ENCODE measurements around the gene PAPPA2.

- TF ChIP-seq RAD21 (IDR thresholded peaks at IDR 0.05; ENCODE audit: low read depth) (no peak), EP300 (IDR thresholded peaks at IDR 0.05; ENCODE audit: borderline replicate concordance) (no peak), TAF1 (IDR thresholded peaks at IDR 0.05; ENCODE audit: low read depth) (no peak), YY1 (IDR thresholded peaks at IDR 0.05; ENCODE audit: low read depth) (no peak), CEBPB (IDR thresholded peaks at IDR 0.05) (no peak), MAX (IDR thresholded peaks at IDR 0.05) (no peak), NFIC (IDR thresholded peaks at IDR 0.05) (no peak), TCF12 (IDR thresholded peaks at IDR 0.05; ENCODE audit: low read depth) (no peak)
These were observed 239.9 kb downstream of the PAPPA2 start for GRCh38 chr1:176702901-176703300.

Data from Ishikawa (cell line).